ENCODE results near the gene PGS1.
A peak's percentile ranks its signal among the peaks of the same experiment; 100 is the strongest.

PGS1 gene

GRCh38 chr17:78422872-78423588, 44.6 kb downstream of the PGS1 start:
- no peaks in the 10 kb centered on the region for H3K27me3 Mint-ChIP-seq
- ATAC-seq: no peak
- peaks cover 13% of the 10 kb centered on the region for H3K4me1 Mint-ChIP-seq
- H3K36me3 Mint-ChIP-seq (ENCODE audit: low read depth): peaks cover 29% of the 10 kb centered on the region
- no peak for DNase-seq
- no peak overlapping the region for H3K4me3 Mint-ChIP-seq
- H3K9me3 Mint-ChIP-seq: no peaks in the 10 kb centered on the region
- H3K27ac Mint-ChIP-seq: no peak overlapping the region

DNA sequence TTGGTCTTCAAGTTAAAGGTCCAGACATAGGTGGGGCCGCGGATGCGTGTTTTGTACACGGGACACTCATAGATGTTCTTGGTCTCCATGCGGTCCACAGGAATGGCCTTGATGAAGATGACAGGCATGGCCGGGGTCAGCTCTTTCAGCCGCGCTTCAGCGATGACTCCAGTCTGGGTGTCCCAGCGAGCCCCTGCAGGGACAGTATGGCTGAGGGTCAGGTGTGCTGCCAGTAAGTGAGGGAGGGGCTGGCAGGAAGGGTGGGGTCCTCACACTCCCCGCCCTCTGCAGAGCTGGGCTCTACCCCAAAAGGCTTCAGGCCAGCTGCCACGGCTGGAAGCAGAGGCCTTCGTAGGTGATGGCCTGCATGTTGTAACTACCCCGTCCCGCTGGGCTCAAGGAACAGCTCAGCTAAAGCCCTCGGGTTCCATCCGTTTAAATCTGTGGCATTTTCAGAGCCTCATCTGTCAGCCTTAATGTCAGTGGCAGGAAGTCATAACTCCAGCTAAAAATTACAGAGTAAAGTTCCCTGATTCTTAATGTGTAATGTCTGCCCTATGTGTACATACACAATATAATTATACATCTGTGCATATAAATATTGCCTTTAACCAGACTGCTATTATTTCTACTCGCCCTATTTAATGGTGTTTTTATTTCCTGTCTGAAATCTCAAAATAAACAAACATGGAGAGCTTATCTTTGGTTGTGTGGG, 45.7 kb downstream of the PGS1 start:
- peaks cover 34% of the 10 kb centered on the region for H3K36me3 Mint-ChIP-seq (ENCODE audit: low read depth)
- no peak overlapping the region for H3K4me3 Mint-ChIP-seq
- H3K9me3 Mint-ChIP-seq: no peaks in the 10 kb centered on the region
- no peak overlapping the region for H3K27ac Mint-ChIP-seq
- no peak for DNase-seq
- no peaks in the 10 kb centered on the region for H3K27me3 Mint-ChIP-seq
- H3K4me1 Mint-ChIP-seq: peaks cover 12% of the 10 kb centered on the region
- no peak for ATAC-seq

- peaks cover 12% of the 10 kb centered on the region for H3K4me1 Mint-ChIP-seq
- no peak overlapping the region for H3K4me3 Mint-ChIP-seq
- peaks cover 35% of the 10 kb centered on the region for H3K36me3 Mint-ChIP-seq (ENCODE audit: low read depth)
- H3K9me3 Mint-ChIP-seq: no peaks in the 10 kb centered on the region
- no peak overlapping the region for H3K27ac Mint-ChIP-seq
- no peaks in the 10 kb centered on the region for H3K27me3 Mint-ChIP-seq
- DNase-seq (no peak), ATAC-seq (no peak)
These were observed 47.0 kb downstream of the PGS1 start for GRCh38 chr17:78425429-78425828.

DNA sequence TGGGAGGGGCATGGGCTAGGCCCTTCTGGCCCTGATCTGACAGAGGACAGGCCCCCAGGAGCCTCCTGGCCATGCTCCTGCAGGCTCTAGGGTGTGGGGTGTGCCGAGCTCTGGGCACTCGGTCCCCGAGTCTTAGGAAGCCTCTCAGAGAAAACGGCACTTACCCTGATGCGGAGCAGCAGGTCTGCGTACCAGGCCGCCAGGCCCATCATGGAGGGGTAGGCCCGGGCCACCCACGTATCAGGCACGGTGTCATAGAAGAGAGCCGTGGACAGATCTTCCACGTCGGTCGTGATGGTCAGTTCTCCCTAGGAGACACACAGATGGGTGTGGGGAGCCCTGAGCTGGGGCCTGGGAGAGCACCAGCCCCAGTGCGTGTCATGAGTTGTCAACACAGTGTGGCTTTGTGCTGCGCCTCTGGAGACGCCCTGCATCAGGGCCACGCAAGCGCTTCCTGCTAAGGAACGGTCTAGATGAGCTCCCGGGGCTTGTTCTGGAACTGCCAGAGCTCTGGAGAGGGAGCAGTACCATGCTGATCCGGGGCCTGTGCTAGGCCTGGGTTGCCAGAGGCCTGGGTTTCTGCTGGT, 47.9 kb downstream of the PGS1 start:
- Mint-ChIP-seq H3K9me3 (no peaks in the 10 kb centered on the region), H3K36me3 (ENCODE audit: low read depth) (peaks cover 34% of the 10 kb centered on the region), H3K27ac (no peak overlapping the region), H3K27me3 (no peaks in the 10 kb centered on the region), H3K4me1 (peaks cover 10% of the 10 kb centered on the region), H3K4me3 (no peak overlapping the region)
- DNase-seq: no peak
- ATAC-seq: no peak

GRCh38 chr17:78427140-78427539, 48.7 kb downstream of the PGS1 start:
- H3K4me1 Mint-ChIP-seq: peaks cover 3% of the 10 kb centered on the region
- H3K27me3 Mint-ChIP-seq: no peaks in the 10 kb centered on the region
- no peak overlapping the region for H3K27ac Mint-ChIP-seq
- no peak for ATAC-seq
- peaks cover 28% of the 10 kb centered on the region for H3K36me3 Mint-ChIP-seq (ENCODE audit: low read depth)
- H3K9me3 Mint-ChIP-seq: no peaks in the 10 kb centered on the region
- no peak overlapping the region for H3K4me3 Mint-ChIP-seq
- DNase-seq: no peak

- H3K9me3 Mint-ChIP-seq: no peaks in the 10 kb centered on the region
- H3K4me1 Mint-ChIP-seq: no peaks in the 10 kb centered on the region
- H3K27me3 Mint-ChIP-seq: no peaks in the 10 kb centered on the region
- DNase-seq: no peak
- no peak overlapping the region for H3K4me3 Mint-ChIP-seq
- H3K27ac Mint-ChIP-seq: no peak overlapping the region
- ATAC-seq: no peak
- peaks cover 24% of the 10 kb centered on the region for H3K36me3 Mint-ChIP-seq (ENCODE audit: low read depth)
These were observed 49.7 kb downstream of the PGS1 start for GRCh38 chr17:78428025-78428575.

GRCh38 chr17:78428836-78429617, 50.6 kb downstream of the PGS1 start:
- Mint-ChIP-seq H3K4me3 (no peak overlapping the region), H3K27ac (no peak overlapping the region), H3K36me3 (ENCODE audit: low read depth) (peaks cover 23% of the 10 kb centered on the region), H3K9me3 (no peaks in the 10 kb centered on the region), H3K4me1 (no peaks in the 10 kb centered on the region), H3K27me3 (no peaks in the 10 kb centered on the region)
- no peak for DNase-seq
- no peak for ATAC-seq

GRCh38 chr17:78429618-78429995, 51.2 kb downstream of the PGS1 start:
- ATAC-seq (no peak), DNase-seq (no peak)
- Mint-ChIP-seq H3K9me3 (no peaks in the 10 kb centered on the region), H3K27ac (peak overlapping the region; percentile 31), H3K27me3 (no peaks in the 10 kb centered on the region), H3K36me3 (ENCODE audit: low read depth) (peaks cover 19% of the 10 kb centered on the region), H3K4me3 (no peak overlapping the region), H3K4me1 (no peaks in the 10 kb centered on the region)

DNA sequence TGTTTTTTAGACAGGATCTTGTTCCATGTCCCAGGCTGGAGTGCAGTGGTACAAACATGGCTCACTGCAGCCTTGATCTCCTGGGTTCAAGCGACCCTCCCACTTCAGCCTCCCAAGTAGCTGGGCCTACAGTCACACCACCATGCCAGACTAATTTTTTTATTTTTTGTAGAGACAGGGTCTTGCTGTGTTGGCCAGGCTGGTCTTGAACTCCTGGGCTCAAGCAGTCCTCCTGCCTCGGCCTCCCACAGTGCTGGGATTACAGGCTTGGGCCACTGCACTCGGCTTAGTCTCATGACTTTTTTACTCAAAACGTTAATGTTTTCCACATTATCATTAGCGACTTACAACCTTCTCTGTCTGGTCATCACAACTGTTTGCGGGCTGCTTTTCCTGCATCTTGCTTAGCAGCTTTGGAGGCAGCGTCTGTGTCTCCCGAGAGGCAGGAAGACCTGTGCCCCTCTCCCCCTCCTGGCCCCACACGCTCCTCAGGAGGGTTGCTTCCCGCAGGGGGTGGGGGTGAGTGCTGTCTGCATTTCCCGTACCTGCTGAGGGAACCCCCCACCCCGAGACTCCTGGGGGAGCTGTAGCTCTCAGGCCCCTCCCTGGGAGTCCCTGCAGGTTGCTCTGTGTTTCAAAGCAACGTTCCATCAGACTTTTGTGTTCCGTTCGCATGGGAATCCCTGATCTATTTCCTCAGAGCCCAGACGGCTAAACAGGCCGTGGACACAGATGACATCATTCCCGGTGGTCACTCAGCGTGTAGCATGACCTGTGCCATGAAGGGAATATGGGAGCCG, 52.6 kb downstream of the PGS1 start:
- H3K9me3 Mint-ChIP-seq: no peaks in the 10 kb centered on the region
- DNase-seq (no peak), ATAC-seq (no peak)
- H3K27me3 Mint-ChIP-seq: no peaks in the 10 kb centered on the region
- H3K4me3 Mint-ChIP-seq: no peak overlapping the region
- no peaks in the 10 kb centered on the region for H3K4me1 Mint-ChIP-seq
- no peak overlapping the region for H3K27ac Mint-ChIP-seq
- H3K36me3 Mint-ChIP-seq (ENCODE audit: low read depth): peaks cover 14% of the 10 kb centered on the region

DNA sequence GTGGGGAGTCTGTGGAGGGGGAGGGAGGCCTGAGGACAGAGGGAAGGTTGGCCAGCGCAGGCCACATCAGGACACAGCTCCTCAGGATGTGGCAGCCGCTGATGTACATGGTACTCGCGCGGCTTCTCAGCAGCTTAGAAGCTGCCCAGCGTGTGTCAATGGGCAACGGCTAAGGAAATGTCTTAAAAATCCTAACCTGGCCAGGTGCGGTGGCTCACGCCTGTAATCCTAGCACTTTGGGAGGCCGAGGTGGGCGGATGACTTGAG, 53.2 kb downstream of the PGS1 start:
- Mint-ChIP-seq H3K4me3 (no peak overlapping the region), H3K27me3 (no peaks in the 10 kb centered on the region), H3K4me1 (no peaks in the 10 kb centered on the region), H3K27ac (no peak overlapping the region), H3K36me3 (ENCODE audit: low read depth) (peaks cover 14% of the 10 kb centered on the region), H3K9me3 (no peaks in the 10 kb centered on the region)
- no peak for ATAC-seq
- no peak for DNase-seq

- DNase-seq (no peak), ATAC-seq (no peak)
- H3K9me3 Mint-ChIP-seq: no peaks in the 10 kb centered on the region
- H3K4me1 Mint-ChIP-seq: no peaks in the 10 kb centered on the region
- H3K27me3 Mint-ChIP-seq: no peaks in the 10 kb centered on the region
- H3K27ac Mint-ChIP-seq: no peak overlapping the region
- H3K4me3 Mint-ChIP-seq: no peak overlapping the region
- peaks cover 14% of the 10 kb centered on the region for H3K36me3 Mint-ChIP-seq (ENCODE audit: low read depth)
These were observed 54.0 kb downstream of the PGS1 start for GRCh38 chr17:78432226-78433012.

DNA sequence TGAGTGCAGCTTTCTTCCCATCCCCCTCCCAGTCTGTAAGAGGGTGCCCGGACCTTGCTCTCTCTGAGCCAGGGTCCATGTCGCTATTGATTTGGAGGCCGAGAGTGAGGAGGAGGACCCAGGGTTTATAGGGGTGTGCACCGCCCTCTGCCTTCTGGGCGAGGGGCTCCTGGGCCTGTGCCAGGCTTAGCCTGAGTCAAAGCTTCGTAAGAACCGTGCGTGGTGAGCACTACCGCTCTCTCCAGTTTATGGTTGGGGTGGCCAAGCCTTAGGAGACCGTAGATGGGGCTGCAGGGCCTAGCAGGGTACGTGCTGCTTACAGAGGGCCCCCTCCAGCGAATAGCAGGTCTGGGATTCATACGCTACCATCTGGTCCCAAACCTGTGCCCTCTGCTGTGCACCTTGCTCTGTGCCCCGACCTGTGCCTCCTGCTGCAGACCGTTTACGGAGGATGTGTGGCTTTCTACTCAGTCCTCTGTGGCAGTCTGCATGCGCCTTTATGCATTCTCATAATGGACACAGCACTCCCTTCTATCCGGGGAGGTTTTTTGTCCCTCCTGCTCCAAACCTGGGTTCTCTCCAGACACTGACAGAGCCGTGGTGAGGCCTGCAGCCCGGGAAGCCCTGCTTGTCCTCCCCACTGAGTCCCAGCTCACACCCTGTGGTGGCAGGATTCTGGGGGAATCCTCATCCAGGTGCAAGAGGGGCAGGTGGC, 54.7 kb downstream of the PGS1 start:
- H3K4me3 Mint-ChIP-seq: no peak overlapping the region
- ATAC-seq (no peak), DNase-seq (no peak)
- peaks cover 14% of the 10 kb centered on the region for H3K36me3 Mint-ChIP-seq (ENCODE audit: low read depth)
- H3K27ac Mint-ChIP-seq: no peak overlapping the region
- no peaks in the 10 kb centered on the region for H3K4me1 Mint-ChIP-seq
- no peaks in the 10 kb centered on the region for H3K27me3 Mint-ChIP-seq
- H3K9me3 Mint-ChIP-seq: no peaks in the 10 kb centered on the region

DNA sequence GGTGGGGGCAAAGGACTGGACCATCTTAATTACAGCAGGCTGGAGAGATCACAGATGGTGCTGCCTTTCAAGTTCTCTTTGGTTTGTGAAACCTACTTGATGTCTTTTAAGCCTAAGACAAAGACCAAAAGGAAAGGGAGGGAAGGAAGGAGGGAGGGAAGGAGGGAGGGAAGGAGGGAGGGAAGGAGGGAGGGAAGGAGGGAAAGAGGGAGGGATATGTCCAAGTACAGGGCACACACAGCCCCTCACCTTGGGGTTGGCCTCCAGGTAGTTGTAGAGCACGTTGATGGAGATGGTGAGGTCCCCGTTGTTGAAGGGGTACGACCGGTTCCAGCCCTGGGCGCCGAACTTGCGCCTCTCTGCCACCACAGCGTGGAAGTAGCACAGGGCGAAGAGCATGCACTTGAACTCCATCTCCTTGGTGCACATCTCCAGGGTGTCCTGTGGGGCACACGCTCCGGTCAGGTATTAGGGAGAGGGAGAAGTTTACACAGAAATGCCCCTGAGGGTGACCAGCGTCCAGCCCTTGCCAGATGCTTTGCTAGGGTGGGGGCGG, 55.4 kb downstream of the PGS1 start:
- Mint-ChIP-seq H3K4me1 (no peaks in the 10 kb centered on the region), H3K27ac (no peak overlapping the region), H3K4me3 (no peak overlapping the region), H3K9me3 (no peaks in the 10 kb centered on the region), H3K27me3 (no peaks in the 10 kb centered on the region), H3K36me3 (ENCODE audit: low read depth) (peaks cover 10% of the 10 kb centered on the region)
- ATAC-seq: no peak
- DNase-seq: no peak
